ENCODE data around the gene KITLG.
"Not testable (repeated sequence)": the region's sequence is repeated elsewhere in the genome, so short reads cannot be mapped to it uniquely, and the experiment has no call there.

KITLG gene

GRCh38 chr12:88580051-88580871 is at the start of gene KITLG:
KITLG (minus strand) TSS chr12:88580471; CDS start chr12:88580278, 193 bp downstream.
- DNase-seq, result no peak

DNA sequence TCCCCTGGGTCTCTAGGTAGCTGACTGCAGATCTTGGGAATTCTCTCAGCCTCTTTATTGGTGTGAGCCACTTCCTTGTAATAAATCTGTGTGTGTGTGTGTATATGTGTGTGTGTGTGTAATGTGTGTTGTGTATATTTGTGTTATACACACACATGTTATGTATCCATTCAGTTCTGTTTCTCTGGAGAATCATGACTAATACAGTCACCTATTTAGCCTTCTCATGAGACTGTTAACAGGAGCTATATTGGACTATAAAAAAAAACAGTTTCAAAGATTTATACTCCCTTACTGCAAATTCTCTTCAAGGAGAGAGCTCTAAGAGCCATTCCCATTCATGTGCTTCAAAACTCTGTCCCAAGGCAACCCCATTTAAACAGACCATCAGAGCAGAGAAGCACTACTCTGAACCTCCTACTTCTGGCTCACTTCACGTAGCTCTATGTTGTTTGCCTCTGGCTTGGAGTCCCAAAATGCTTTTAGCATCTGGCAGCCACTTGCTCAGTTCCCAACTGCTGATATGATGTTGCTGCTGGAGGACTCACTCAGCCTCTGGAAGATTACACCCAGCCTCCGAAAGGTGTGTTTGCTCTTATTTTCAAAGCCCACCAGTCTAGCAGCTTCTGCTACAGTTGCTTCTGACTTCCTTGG is 48.7 kb upstream of the KITLG start:
- DNase-seq, result no peak

- DNase-seq, result not testable (repeated sequence)
Observed at GRCh38 chr12:88628035-88628434, 47.8 kb upstream of the KITLG start.

- no peak for DNase-seq
Observed at GRCh38 chr12:88627501-88627900, 47.2 kb upstream of the KITLG start.

DNA sequence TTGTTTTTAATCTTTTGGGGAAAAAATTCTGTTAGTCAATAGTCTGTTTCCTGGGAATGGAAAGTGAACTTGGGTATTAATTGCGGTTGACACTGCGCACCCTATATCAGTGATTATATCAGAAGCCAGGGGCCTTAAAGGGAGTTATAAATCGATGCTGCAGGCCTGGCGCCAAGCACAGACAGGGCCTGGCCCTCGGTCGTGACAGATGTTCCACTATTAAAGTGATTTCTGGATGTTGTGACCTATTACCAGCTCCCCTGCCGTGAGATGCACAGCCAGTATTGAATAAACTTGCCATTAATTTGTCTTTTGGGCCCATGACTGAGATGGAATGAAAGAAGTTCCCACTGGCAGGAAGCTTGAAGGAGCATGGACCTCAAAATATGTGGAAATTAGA is 45.1 kb upstream of the KITLG start:
- no peak for DNase-seq

DNA sequence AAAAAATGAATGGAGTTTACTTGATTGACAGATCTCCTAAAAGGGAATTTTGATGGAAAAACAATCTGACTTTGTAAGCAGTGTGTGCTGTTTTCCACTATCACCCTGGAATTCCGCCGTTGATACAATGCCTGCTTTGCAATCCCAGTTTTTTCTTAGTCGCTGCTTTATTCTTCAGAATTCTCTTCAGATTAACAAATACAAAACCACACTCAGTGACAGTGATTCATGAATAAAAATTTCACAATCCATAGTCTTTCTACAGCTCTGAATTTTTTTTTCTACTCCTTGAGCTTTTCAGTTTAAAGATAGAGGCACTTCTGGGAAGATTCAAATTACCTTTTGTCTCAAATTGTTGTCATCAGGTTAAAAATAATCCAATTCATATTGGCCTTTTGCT is 44.6 kb upstream of the KITLG start:
- no peak for DNase-seq

DNA sequence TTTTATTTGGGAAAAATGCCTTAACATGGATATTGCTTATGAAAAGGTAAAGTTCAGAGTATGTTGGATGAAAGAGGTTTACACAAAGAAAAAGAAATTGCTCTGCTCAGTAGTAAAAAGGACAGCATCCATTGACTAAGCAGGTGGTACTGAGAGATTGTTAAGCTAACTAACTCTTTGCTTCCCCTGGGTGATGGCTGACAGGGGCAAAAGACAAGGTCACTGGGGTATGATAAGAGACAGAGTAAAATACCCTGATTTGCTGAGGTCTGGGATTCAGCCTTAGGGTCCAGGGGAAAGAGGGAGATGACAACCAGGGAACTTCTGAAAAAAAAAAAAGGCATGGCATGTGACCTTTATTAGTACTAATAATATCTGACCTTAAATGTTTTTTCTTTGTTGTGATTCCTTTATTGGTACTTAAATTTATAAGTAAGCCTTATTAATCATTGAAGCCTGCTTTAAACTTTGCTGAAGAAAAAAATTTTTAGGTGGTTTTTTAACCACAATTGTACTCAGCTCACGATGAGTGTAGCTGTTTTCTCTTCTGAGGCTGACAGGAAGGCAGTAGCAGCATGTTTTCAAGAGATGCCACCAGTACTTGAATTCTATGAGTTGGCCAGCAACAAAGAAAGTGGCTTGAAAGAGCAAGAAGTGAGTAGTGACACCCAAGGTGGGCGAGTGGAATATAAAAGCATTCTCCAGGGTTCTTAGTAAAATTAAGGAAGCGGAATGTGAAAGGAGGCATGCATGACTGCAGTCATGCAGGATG is 43.7 kb upstream of the KITLG start:
- DNase-seq, result no peak

DNA sequence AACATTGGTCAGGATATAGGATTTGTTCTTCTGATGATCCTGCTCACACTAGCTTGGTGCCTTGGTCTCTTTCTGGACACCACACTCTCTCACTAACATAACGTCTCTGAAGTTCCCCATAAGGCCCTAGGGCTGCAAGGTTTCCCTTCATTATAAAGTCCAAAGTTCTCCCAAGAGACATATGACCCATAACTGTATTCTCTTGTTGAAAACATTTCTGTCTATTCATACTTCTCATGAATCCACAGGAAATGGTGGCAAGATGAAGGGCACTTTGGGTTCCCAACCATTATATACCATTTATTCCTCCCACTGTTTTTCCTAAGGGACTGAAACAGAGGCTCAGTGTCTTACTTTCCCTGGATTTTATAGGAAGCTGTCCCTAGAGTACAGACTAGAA is 37.1 kb upstream of the KITLG start:
- DNase-seq, result no peak

GRCh38 chr12:88615490-88615889 is 35.2 kb upstream of the KITLG start:
- DNase-seq, result no peak

- DNase-seq, result no peak
Observed at GRCh38 chr12:88604646-88605045, 24.4 kb upstream of the KITLG start.

- DNase-seq, result no peak
Observed at GRCh38 chr12:88600272-88600671, 20.0 kb upstream of the KITLG start.

DNA sequence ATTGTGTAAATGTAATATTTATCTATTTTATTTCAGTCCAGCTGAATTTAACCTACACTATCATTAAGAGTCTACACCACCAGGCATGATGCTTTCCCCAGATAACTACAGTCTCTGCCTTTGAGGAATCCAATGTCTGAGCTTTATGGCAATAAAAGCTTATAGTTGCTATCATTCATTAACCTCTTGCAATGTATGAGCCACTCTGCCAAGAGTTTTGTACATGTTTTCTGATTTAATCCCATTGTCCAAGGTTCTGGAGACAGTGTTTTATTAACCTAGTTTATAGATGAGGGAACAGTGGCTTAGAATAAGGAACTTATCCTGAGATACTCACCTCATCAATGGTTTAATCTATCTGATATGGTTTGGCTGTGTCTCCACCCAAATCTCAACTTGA is 17.1 kb upstream of the KITLG start:
- DNase-seq, result no peak

GRCh38 chr12:88595697-88596096 is 15.4 kb upstream of the KITLG start:
- no peak for DNase-seq

DNA sequence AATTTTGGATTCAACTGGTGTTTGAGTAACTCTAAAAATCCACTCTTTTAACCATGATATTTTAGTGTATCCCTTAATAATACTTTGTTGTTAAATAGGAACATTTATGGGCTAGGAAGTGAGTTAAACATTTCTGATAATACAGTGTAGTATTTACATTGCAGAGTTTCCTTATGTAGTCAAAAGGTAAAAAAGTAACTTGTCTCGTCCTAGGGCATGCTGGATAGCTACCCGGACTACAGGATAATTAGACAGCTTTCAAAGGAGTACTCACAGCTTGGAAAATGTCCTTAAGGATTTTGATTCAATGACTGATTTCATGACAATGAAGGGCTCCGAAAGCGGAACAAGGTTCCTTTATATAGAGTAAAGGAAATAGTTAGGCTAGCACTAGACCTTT is 14.5 kb upstream of the KITLG start:
- no peak for DNase-seq

- no peak for DNase-seq
Observed at GRCh38 chr12:88591343-88591742, 11.1 kb upstream of the KITLG start.

- DNase-seq, result no peak
Observed at GRCh38 chr12:88590851-88591250, 10.6 kb upstream of the KITLG start.

GRCh38 chr12:88585077-88585476 is 4.8 kb upstream of the KITLG start:
- DNase-seq, result no peak

DNA sequence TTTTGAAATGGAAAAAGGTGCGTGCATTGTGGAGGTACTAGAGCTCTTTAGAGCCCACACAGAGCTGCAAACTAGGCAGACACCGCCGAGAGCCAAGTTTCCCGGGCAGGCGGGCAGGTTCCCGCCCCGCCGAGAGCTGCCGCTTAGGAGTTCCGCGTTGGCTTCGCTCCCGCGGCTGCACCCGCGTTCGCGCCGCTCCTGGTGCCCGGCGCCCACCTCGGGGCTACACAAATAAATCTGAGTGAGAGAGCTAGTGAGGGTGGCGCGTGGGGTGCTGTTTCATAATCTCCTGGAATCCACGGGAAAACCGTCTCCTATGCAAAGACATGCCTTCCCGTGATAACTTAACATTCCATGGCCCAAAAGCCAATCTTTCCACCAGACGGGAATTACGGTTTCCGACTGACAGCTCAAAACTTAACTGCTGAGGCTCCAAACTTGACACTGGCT is 645 bp downstream of the KITLG start:
- no peak for DNase-seq

DNA sequence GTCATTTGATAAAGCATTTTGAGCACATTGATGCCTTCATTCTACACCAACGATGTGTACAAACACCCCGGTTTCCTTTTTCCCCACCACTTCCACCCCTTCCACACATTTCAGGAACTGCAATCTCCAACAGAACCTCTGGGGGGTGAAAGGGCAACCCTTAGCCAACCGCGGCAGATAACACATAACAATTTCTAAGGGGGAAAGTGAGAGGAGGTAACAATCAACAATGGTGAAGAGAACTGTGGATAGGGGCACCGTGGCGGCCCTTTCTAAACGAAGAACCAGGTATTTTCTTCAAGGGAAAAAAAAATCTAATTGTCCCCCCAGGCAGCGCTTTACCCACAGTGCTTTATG is 1.1 kb downstream of the KITLG start:
- DNase-seq, result no peak

GRCh38 chr12:88578276-88579160 is 1.8 kb downstream of the KITLG start:
- no peak for DNase-seq

DNA sequence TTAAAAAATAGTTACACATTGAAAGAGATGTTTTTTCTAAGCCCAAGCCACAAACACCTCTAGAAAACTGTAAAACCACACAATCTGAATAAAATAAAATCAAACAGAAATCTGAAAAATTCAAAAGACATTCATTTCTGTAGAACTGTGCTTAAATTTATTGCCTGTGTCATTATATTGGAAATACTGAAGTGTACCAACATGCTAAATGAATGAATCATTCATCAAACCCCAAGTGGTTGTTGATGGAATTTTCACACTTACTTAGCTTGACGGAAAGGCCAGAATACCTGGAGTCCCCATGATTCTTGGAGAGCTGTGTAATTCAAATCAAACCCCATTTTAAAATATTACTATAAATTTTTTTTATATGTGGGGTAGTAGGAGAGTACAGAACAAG is 2.7 kb downstream of the KITLG start:
- DNase-seq, result no peak

GRCh38 chr12:88576866-88577265 is 3.4 kb downstream of the KITLG start:
- no peak for DNase-seq

Measured in stimulated activated CD4-positive, alpha-beta T cell treated with anti-CD3 and anti-CD28 coated beads, Interleukin-12 subunit alpha, Interleukin-12 subunit beta, amount 100 ng/mL, for 4 hours (primary cell).